B cell (primary cell): Measurements from ENCODE around the gene TGOLN2.

Experiments
- EZH2 ChIP-seq: IDR thresholded peaks from 2 replicates; pipeline ENCODE4 v1.6.1; 2012; ENCODE audit warnings: borderline replicate concordance, low read depth, mild to moderate bottlenecking, moderate library complexity, low read length; ENCODE audit not compliant: insufficient read depth, poor library complexity, severe bottlenecking
- TF ChIP-seq, protein P1 (sequence below): fragments of 200-600 bp; IDR thresholded peaks from one replicate; pipeline ENCODE4 v1.8.0; 2022; ENCODE audit warnings: antibody characterized with exemption, mild to moderate bottlenecking

DNA sequence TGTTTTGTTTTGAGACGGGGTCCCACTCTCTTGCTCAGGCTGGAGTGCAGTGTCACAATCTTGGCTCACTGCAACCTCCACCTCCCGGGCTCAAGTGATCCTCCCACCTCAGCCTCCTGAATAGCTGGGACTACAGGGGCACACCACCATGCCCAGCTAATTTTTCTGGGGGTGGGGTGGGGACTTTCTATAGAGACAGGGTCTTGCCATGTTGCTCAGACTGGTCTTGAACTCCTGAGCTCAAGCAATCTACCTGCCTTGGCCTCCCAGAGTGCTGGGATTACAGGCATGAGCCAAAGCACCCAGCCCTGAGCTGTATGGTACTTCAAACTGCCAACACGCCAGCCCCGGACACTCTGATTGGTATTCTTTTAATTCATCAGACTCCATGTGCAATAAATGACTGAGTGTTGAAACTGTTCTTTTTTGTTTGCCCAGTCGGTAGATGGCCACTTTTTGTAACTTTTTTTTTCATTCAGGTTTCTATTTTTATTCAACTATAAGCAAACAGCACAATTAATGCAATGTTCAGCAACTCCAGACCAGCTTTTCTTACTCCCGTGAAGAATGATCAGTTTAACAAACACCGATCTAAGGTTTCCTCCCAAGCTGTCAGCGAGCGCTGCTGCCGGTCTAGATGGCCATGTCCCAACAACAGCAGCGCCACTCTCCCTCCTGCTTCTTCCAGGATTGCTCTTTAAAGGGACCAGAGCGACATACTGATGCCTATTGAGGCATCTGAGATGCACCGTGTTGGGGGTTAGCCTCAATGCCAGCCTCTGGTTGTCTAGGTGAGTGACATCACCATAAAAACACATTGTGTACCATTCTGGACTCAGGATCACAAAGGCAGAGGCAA is 12.5 kb upstream of the TGOLN2 start:
- TF ChIP-seq, protein P1, sequence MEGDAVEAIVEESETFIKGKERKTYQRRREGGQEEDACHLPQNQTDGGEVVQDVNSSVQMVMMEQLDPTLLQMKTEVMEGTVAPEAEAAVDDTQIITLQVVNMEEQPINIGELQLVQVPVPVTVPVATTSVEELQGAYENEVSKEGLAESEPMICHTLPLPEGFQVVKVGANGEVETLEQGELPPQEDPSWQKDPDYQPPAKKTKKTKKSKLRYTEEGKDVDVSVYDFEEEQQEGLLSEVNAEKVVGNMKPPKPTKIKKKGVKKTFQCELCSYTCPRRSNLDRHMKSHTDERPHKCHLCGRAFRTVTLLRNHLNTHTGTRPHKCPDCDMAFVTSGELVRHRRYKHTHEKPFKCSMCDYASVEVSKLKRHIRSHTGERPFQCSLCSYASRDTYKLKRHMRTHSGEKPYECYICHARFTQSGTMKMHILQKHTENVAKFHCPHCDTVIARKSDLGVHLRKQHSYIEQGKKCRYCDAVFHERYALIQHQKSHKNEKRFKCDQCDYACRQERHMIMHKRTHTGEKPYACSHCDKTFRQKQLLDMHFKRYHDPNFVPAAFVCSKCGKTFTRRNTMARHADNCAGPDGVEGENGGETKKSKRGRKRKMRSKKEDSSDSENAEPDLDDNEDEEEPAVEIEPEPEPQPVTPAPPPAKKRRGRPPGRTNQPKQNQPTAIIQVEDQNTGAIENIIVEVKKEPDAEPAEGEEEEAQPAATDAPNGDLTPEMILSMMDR = no peak
- no peak for TF ChIP-seq EZH2
